ENCODE measurements around the gene LRRC7. TPM values are rescaled to one million over a fixed set of nuclear protein-coding genes. Genes with fewer than 3 reads are reported as not detected.
A peak's percentile ranks its signal among the peaks of the same experiment; 100 is the strongest.

LRRC7 gene
- total RNA-seq, 1 experiment from 2014 or later: not detected

- DNase-seq (ENCODE audit: low read depth): peak; percentile 20
Measured at GRCh38 chr1:70168283-70168682, 600.6 kb downstream of the LRRC7 start.

- no peak for DNase-seq (ENCODE audit: low read depth)
Measured at GRCh38 chr1:70169018-70169839, 601.5 kb downstream of the LRRC7 start.

GRCh38 chr1:70171512-70171911 lies 603.8 kb downstream of the LRRC7 start:
- no peak for DNase-seq (ENCODE audit: low read depth)
